Naive thymus-derived CD8-positive, alpha-beta T cell (primary cell): ENCODE measurements around the gene RAB11FIP2. TPM values are rescaled to one million over a fixed set of nuclear protein-coding genes. Genes with fewer than 3 reads are reported as not detected.

Experiments used
- ATAC-seq, 2 donors: fragments of 150-1000 bp; cut with Tn5 transposase in 1 of 2; sonication (Bioruptor Pico), chemical (Tn5 transposase) in 1 of 2; 1 replicate in 1 of 2; 2 replicates in 1 of 2; pipeline ENCODE4 v1.10.0; 2021; ENCODE audit warnings: mild to moderate bottlenecking in 2 of 2, moderate library complexity in 2 of 2
- POLR2A ChIA-PET: fragments of 350-600 bp; sonication (Branson Sonifier 250); formaldehyde crosslinking; loops from one replicate; lab custom pipeline; 2021; ENCODE audit warnings: antibody characterized with exemption; lab: Charles Lee
- DNase-seq, 10 donors: peaks; one replicate each; pipeline versions ENCODE4 v3.0.0 to v3.0.0-alpha.2; 2020 to 2022
- H3K27ac Mint-ChIP-seq, 10 donors: one replicate each; pipeline ENCODE4 v1.8.0; 2020 to 2022; ENCODE audit warnings: mild to moderate bottlenecking in 10 of 10, mixed read lengths in 10 of 10, moderate library complexity in 4 of 10, inconsistent platforms in 1 of 10
- H3K27me3 Mint-ChIP-seq, 5 donors: one replicate each; pipeline ENCODE4 v1.8.0; 2021 to 2022; ENCODE audit warnings: mixed read lengths in 5 of 5
- H3K36me3 Mint-ChIP-seq, 3 donors: one replicate each; pipeline ENCODE4 v1.8.0; 2020 to 2022; ENCODE audit warnings: mixed read lengths in 3 of 3, mild to moderate bottlenecking in 2 of 3, inconsistent platforms in 1 of 3
- H3K4me1 Mint-ChIP-seq, 4 donors: one replicate each; pipeline ENCODE4 v1.8.0; 2021 to 2022; ENCODE audit warnings: mixed read lengths in 4 of 4
- H3K4me3 Mint-ChIP-seq, 10 donors: one replicate each; pipeline ENCODE4 v1.8.0; 2020 to 2022; ENCODE audit warnings: mild to moderate bottlenecking in 10 of 10, mixed read lengths in 10 of 10, moderate library complexity in 6 of 10, inconsistent platforms in 1 of 10
- H3K9me3 Mint-ChIP-seq, 9 donors: one replicate each; pipeline ENCODE4 v1.8.0; 2020 to 2022; ENCODE audit warnings: mixed read lengths in 9 of 9, mild to moderate bottlenecking in 3 of 9, inconsistent platforms in 1 of 9, moderate library complexity in 1 of 9
- polyA plus RNA-seq, 3 donors: library from polyadenylated mRNA; unstranded; fragments of 300-500 nt; fragmentation: Illumina TruSeq; gene quantifications; one replicate each; pipeline ENCODE4 v1.2.3, GENCODE V29; 2021
- total RNA-seq, 8 experiments: library from RNA in 2 of 8; stranded (reverse) in 2 of 8; gene quantifications; one replicate each; pipeline ENCODE4 v1.2.3 and lab custom pipeline; 2021 to 2026

Gene RAB11FIP2
- total and polyA plus RNA-seq, 5 experiments from 2014 or later = 6.9 to 26.6 (median 11.3) TPM

DNA sequence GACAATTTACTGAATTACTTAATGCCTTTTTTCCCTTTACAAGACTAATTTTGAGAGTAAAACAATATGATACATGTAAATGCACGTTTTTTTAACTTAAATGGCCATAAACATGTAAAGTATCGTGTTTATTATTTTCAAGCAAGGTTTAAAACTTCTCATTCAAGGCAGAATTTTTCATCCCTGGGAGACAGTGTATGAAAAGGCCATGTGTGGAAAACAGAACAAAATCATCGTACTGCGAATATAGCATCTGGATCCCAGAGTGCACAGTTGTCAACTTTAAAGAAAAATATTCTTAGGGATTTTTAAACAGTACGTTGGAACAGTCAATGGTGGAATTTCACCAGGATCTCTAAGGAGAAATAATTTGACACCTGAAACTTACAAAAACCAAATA, 1.1 kb upstream of the RAB11FIP2 start:
- H3K27me3 Mint-ChIP-seq = no peaks in the 10 kb centered on the region
- peak overlapping the region in 9 of 10 donors; percentile 81 to 91 (median 84) for H3K4me3 Mint-ChIP-seq
- no peak for ATAC-seq
- H3K36me3 Mint-ChIP-seq = no peaks in the 10 kb centered on the region
- DNase-seq = no peak
- peak overlapping the region in 5 of 10 donors; percentile 69 to 91 (median 89) for H3K27ac Mint-ChIP-seq
- POLR2A ChIA-PET = no interaction called here
- peaks cover 3 to 34% (median 24%) of the 10 kb centered on the region in 4 donors for H3K4me1 Mint-ChIP-seq
- no peaks in the 10 kb centered on the region for H3K9me3 Mint-ChIP-seq

DNA sequence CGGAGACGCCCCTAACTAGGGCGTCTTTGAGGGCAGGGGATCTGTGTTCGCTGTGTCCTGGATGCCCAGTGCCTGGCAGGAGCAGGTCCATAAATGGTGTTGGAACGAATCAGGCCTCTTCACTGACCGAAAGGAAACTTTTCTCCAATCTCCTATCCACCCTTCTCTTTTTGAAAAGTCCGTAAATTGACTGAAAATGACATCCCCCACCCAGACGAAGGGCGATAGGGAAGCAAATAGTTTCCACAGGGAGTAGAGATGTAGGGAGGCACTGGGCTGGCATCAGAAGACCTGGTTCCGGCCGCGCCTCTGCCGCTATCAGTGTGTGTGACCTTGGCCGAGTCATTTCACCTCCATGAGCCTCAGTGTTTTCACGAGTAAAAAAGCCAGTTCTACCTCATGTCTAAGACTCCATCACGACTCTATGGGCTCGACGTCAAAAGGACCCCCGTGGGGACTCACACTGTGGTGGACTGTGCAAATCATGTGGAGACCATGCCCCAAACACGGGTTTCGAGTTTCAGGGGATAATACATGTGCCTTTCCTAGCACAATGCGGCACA, 497 bp upstream of the RAB11FIP2 start:
- H3K4me3 Mint-ChIP-seq = peak overlapping the region; percentile 81 to 94 (median 85)
- peak overlapping the region; percentile 64 to 93 (median 86) for H3K27ac Mint-ChIP-seq
- ATAC-seq (no peak), DNase-seq (peak in 2 of 10 donors; percentile 0 to 5)
- POLR2A ChIA-PET = no interaction called here
- no peaks in the 10 kb centered on the region for H3K9me3 Mint-ChIP-seq
- H3K36me3 Mint-ChIP-seq = no peaks in the 10 kb centered on the region
- no peaks in the 10 kb centered on the region for H3K27me3 Mint-ChIP-seq
- H3K4me1 Mint-ChIP-seq = peaks cover 7 to 40% (median 31%) of the 10 kb centered on the region in 4 donors

DNA sequence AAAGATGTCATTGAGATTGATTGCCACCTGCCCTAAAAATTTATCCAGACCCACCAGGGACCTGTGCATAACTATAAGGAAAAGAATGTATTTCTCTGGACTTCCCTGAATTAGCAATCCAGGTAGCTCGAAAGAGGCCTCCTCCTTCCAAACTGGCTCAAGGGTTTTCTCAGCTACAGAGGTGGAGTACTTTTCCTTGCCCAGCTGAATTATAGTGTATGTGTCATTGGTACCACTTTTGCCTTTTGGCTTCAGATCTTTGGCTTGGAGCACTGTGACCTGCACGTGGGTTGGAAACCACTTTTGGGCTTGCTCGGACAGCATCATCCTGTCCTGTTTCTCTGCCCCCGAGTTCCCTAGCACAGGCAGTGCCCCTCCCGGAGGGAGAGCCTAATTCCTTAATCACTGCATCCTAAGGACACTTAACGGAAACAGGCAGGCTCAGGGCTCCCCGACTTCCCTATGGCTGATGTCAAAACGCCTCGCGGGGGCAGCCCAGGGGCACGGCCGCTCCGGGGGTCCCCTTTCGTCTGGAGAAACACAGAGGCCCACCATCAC, 825 bp downstream of the RAB11FIP2 start:
- POLR2A ChIA-PET = no interaction called here
- peak overlapping the region; percentile 78 to 92 (median 85) for H3K27ac Mint-ChIP-seq

DNA sequence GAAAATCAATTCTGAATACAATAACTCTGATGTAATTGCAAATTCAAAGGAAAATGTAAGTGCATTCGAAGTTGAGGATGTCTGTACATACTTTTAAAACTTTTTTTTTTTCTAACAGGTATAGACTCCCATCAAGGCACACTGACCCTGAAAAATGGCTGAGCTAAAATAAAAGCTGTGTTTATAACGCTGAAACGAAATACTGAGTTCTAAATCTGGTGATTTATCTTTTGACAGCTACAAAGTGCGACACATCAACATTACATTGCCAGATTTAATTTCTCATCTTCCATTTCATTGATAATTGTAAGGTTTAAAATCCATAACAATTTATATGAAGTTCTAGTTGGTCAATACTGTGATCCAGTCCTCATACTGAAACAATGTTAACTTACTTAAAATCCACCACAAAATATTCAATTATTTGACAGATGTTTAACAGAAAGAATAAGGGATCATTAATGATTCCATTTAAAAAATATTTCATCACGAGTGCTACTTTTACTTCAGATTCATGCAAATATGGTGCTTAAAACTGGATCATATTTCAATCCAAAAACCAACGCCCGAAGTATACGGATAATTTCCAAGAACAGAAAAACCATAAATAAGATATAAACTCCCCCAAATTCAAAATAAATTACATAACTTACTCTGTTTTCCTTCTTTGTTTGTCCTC, 1.4 kb downstream of the RAB11FIP2 start:
- Mint-ChIP-seq H3K4me1 (peaks cover 11 to 56% (median 42%) of the 10 kb centered on the region in 4 donors), H3K4me3 (peak overlapping the region; percentile 81 to 94 (median 90))

More for the DNA sequence above, 825 bp downstream of the RAB11FIP2 start:
- Mint-ChIP-seq H3K27me3 (no peaks in the 10 kb centered on the region), H3K36me3 (no peaks in the 10 kb centered on the region), H3K4me3 (peak overlapping the region; percentile 81 to 94 (median 90)), H3K9me3 (no peaks in the 10 kb centered on the region), H3K4me1 (peaks cover 11 to 51% (median 37%) of the 10 kb centered on the region in 4 donors)
- ATAC-seq = peak; percentile 28 to 32
- peak in 7 of 10 donors; percentile 9 to 64 (median 14) for DNase-seq

DNA sequence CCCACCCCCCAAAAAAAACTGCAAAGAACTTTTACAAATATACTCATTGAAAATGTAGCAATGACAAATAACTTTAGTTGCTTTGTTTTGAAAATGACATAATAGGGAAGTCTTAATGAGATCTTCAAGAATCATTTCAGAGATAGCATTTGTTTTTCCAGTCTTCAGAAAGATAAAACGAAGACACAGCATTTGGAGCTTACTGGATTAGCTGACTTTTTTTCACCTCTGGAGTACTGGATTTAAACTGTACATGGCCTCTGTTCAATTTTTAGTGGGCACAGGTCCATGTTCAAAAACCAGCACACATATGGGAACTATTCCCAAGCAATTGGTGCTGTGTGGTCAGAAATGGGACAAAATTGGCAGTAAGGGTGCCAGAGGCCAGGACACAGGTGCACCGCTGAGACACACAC, 3.9 kb downstream of the RAB11FIP2 start:
- H3K4me1 Mint-ChIP-seq = peaks cover 13 to 59% (median 51%) of the 10 kb centered on the region in 4 donors
- no peaks in the 10 kb centered on the region for H3K9me3 Mint-ChIP-seq
- no peak for ATAC-seq
- peak overlapping the region in 3 of 10 donors; percentile 2 to 36 (median 11) for H3K4me3 Mint-ChIP-seq
- POLR2A ChIA-PET = no interaction called here
- H3K36me3 Mint-ChIP-seq = peaks cover 6 to 16% (median 13%) of the 10 kb centered on the region in 3 donors
- DNase-seq = no peak
- no peak overlapping the region for H3K27ac Mint-ChIP-seq
- no peaks in the 10 kb centered on the region for H3K27me3 Mint-ChIP-seq

More for the DNA sequence above, 1.4 kb downstream of the RAB11FIP2 start:
- H3K27ac Mint-ChIP-seq = peak overlapping the region in 8 of 10 donors; percentile 78 to 92 (median 85)
- no peak for DNase-seq
- no peaks in the 10 kb centered on the region for H3K9me3 Mint-ChIP-seq
- POLR2A ChIA-PET = no interaction called here
- H3K27me3 Mint-ChIP-seq = no peaks in the 10 kb centered on the region
- ATAC-seq = no peak
- H3K36me3 Mint-ChIP-seq = peaks cover 0 to 4% (median 1%) of the 10 kb centered on the region in 3 donors

DNA sequence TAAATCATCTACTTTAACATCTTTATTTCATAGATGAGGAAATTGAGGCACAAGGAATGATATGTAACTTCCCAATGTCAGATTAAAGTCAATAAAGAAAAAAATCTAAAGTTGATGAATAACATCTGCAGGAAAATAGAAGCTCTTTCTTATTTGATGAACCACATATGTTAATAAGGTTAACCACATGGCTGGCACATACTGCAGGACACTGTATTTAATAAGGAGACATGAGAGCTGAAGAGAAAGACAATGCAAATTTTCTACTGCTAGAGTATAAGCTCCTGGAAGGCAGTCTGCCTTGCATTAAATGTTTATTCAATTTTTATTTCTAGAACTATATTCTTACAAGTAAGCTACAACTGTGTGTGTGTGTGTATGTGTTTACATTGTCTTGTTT, 4.4 kb downstream of the RAB11FIP2 start:
- H3K4me3 Mint-ChIP-seq = peak overlapping the region in 1 of 10 donors; percentile 14
- ATAC-seq = no peak
- peaks cover 13 to 58% (median 51%) of the 10 kb centered on the region in 4 donors for H3K4me1 Mint-ChIP-seq
- H3K36me3 Mint-ChIP-seq = peaks cover 6 to 16% (median 13%) of the 10 kb centered on the region in 3 donors
- no peak overlapping the region for H3K27ac Mint-ChIP-seq
- POLR2A ChIA-PET = interaction anchor here (0.7 kb wide), 1 partner anchor 10 kb away, joined by 3 read pairs; no protein-coding TSS in a partner anchor
- DNase-seq = no peak
- H3K27me3 Mint-ChIP-seq = no peaks in the 10 kb centered on the region
- no peaks in the 10 kb centered on the region for H3K9me3 Mint-ChIP-seq

DNA sequence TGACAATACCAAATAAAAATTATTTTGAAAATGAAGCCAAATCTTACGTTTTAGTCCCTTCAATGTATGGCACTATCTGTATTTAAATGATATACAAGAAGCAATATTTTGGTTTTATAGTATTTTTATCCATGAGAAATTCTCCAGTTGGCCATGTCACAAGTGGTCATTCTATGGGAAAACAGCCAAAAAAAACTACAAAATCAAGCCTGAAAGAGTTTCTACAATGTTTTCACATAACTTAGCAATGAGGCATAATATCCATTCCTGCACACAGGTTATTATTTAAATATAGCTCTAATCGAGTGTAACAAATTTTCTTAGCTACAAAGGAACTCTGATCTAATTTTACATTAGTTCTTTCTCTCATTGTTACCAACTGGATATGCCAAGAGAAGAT, 5.4 kb downstream of the RAB11FIP2 start:
- H3K27me3 Mint-ChIP-seq = no peaks in the 10 kb centered on the region
- POLR2A ChIA-PET = no interaction called here

DNA sequence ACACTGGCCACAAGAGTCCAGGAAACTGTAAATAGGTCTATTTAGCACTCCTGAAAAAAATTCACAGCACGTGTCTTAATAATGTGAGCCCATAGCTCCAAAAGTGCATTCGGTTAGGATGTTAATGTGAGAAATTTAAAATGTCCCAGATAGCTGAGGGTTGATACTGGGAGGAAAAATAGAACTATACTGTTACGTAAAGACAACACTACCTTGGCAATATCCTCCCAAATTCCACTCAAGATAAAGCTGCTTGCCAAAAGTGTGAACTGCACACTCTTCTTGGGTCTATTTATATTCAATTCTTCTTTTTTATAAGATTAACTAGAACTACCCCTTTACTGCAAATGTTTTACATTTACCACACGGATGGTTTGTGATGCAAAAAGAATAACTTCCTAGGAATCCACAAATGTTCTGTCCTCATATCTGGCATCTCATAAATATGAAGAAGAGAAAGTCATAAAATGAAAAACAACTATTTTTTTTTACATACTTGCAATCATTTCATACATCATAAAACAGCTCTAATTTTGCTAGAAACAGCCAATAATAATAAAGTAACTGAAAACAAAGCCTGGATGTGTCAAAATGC, 10.4 kb downstream of the RAB11FIP2 start:
- Mint-ChIP-seq H3K27me3 (no peaks in the 10 kb centered on the region), H3K36me3 (peaks cover 6 to 34% (median 17%) of the 10 kb centered on the region in 3 donors), H3K27ac (peak overlapping the region in 8 of 10 donors; percentile 14 to 77 (median 28)), H3K4me3 (peak overlapping the region in 2 of 10 donors; percentile 63), H3K4me1 (peaks cover 7 to 51% (median 40%) of the 10 kb centered on the region in 4 donors), H3K9me3 (no peaks in the 10 kb centered on the region)
- ATAC-seq (no peak), DNase-seq (no peak)
- POLR2A ChIA-PET = no interaction called here

More for the DNA sequence above, 5.4 kb downstream of the RAB11FIP2 start:
- DNase-seq (no peak), ATAC-seq (no peak)
- H3K4me1 Mint-ChIP-seq = peaks cover 13 to 66% (median 58%) of the 10 kb centered on the region in 4 donors
- no peaks in the 10 kb centered on the region for H3K9me3 Mint-ChIP-seq
- H3K27ac Mint-ChIP-seq = no peak overlapping the region
- H3K4me3 Mint-ChIP-seq = no peak overlapping the region
- peaks cover 6 to 16% (median 13%) of the 10 kb centered on the region in 3 donors for H3K36me3 Mint-ChIP-seq

DNA sequence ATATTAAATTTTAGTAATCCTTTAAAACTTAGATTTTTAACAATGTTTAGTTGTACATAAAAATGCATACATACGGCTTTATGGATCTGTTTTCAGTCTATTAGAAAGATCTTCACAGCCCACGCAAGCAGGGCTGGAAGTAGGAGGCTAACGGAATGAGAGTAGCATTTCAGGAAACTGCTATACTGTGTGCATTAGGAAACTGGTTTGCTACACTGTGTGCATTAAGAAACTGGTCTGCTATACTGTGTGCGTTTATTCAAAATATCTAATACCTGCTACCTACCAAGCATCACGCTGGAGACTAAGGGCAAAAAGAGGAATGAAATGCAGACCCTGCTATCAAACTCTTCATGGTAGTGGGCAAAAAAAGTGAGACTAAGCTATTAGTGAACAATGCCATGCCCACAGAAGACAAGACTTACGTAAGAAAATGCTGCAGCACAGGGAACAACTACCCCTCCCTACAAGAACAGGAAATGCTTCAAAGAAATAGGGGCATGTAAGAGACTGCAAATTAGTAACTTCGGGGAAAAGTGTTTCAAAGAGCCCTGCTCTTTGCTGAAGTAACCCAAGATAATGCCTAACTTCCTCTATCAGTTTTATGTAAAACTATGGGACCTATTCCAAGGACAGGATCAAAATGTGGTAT, 11.3 kb downstream of the RAB11FIP2 start:
- Mint-ChIP-seq H3K27me3 (no peaks in the 10 kb centered on the region), H3K4me3 (peak overlapping the region in 9 of 10 donors; percentile 5 to 63 (median 36)), H3K36me3 (peaks cover 6 to 38% (median 17%) of the 10 kb centered on the region in 3 donors), H3K27ac (peak overlapping the region in 8 of 10 donors; percentile 20 to 89 (median 64)), H3K9me3 (no peaks in the 10 kb centered on the region), H3K4me1 (peaks cover 9 to 52% (median 35%) of the 10 kb centered on the region in 4 donors)
- DNase-seq (peak in 2 of 10 donors; percentile 30 to 37), ATAC-seq (peak; percentile 61 to 84)
- POLR2A ChIA-PET = no interaction called here

DNA sequence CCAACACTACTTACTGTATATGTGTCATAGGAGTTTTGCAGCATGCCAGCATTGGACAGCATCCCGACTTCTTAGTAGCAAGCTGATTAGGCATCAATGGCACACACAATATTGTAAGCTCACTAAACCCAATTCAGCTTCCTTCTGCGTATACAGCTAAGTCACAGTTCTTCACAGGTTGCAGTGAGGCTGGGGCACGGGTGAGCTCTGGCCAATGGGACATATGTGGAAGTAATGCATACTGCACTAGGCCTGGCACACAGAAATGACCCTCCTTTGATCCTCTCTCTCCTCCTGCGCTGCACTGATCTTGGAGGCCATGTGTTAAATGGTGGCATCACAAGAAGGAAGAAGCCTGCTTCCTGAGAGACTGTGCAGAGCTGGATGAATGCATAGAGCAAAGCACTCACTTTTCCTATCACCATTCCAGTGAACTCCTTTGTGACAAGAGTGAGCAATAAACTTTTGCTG, 11.9 kb downstream of the RAB11FIP2 start:
- Mint-ChIP-seq H3K36me3 (peaks cover 6 to 36% (median 14%) of the 10 kb centered on the region in 3 donors), H3K9me3 (no peaks in the 10 kb centered on the region), H3K27me3 (no peaks in the 10 kb centered on the region), H3K4me1 (peaks cover 12 to 51% (median 30%) of the 10 kb centered on the region in 4 donors), H3K4me3 (no peak overlapping the region), H3K27ac (peak overlapping the region in 4 of 10 donors; percentile 22 to 86 (median 56))
- no peak for DNase-seq
- POLR2A ChIA-PET = no interaction called here
- no peak for ATAC-seq

DNA sequence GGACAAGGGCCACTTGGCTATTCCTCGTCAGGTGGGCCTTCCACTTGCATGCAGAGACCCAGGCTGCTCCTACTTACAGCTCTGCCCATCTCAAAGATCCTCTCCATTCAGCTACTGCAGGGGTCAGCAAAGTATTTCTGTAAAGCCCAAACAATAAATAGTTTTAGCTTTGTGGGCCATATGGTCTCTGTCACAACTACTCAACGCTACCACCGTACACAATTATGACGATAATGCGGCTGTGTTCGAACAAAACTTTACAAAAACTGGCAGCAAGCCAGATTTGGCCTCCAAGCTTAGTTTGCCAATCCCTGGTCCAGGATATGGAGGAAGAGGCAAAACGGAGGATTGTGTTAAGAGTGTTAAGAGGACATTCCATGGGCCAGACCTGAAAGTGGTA, 12.8 kb downstream of the RAB11FIP2 start:
- no peak overlapping the region for H3K4me3 Mint-ChIP-seq
- DNase-seq (no peak), ATAC-seq (no peak)
- H3K36me3 Mint-ChIP-seq = peaks cover 2 to 33% (median 7%) of the 10 kb centered on the region in 3 donors
- H3K4me1 Mint-ChIP-seq = peaks cover 13 to 52% (median 30%) of the 10 kb centered on the region in 4 donors
- no peaks in the 10 kb centered on the region for H3K9me3 Mint-ChIP-seq
- H3K27me3 Mint-ChIP-seq = no peaks in the 10 kb centered on the region
- H3K27ac Mint-ChIP-seq = no peak overlapping the region
- POLR2A ChIA-PET = no interaction called here

DNA sequence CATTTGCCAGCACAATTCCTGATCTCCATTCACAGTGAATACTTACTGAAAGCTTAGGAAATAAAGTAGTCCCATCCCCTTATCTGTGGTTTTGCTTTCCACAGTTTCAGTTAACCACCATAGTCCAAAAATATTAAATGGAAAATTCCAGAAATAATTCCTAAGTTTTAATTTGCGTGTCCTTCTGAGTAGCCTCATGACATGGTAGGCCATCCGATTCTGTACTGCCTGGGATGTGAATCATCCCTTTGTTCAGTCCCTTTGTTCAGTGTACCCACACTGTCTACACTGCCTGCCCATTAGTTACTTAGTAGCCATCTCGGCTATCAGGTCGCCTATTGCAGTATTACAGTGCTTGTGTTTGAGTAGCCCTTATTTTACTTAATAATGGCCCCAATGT, 14.2 kb downstream of the RAB11FIP2 start:
- DNase-seq (no peak), ATAC-seq (no peak)
- Mint-ChIP-seq H3K9me3 (no peaks in the 10 kb centered on the region), H3K4me3 (no peak overlapping the region), H3K27me3 (no peaks in the 10 kb centered on the region), H3K27ac (no peak overlapping the region), H3K36me3 (peaks cover 0 to 31% (median 4%) of the 10 kb centered on the region in 3 donors), H3K4me1 (peaks cover 13 to 55% (median 31%) of the 10 kb centered on the region in 4 donors)
- POLR2A ChIA-PET = interaction anchor here (1.3 kb wide), 1 partner anchor 10 kb away, joined by 3 read pairs; no protein-coding TSS in a partner anchor
